Mesothelial cell of epicardium (in vitro differentiated cells): ENCODE measurements around the gene HEBP2. TPM values are rescaled to one million over a fixed set of nuclear protein-coding genes. Genes with fewer than 3 reads are reported as not detected.

Experiments
- DNase-seq, 2 experiments: peaks; one replicate each; pipeline ENCODE4 v3.0.0; 2021; ENCODE audit warnings: low spot score in 2 of 2; ENCODE audit not compliant: unreplicated experiment in 2 of 2
- H3K27ac Mint-ChIP-seq: 2 replicates; pipeline ENCODE4 v1.8.0; 2021; ENCODE audit warnings: mixed read lengths
- H3K27me3 Mint-ChIP-seq: 2 replicates; pipeline ENCODE4 v1.8.0; 2021; ENCODE audit warnings: low read depth, mixed read lengths
- H3K36me3 Mint-ChIP-seq: 2 replicates; pipeline ENCODE4 v1.8.0; 2021; ENCODE audit warnings: mixed read lengths
- H3K4me1 Mint-ChIP-seq: 2 replicates; pipeline ENCODE4 v1.8.0; 2021; ENCODE audit warnings: mixed read lengths
- H3K4me3 Mint-ChIP-seq: 2 replicates; pipeline ENCODE4 v1.8.0; 2021; ENCODE audit warnings: mild to moderate bottlenecking, moderate library complexity, mixed read lengths
- H3K9me3 Mint-ChIP-seq: 2 replicates; pipeline ENCODE4 v1.8.0; 2021; ENCODE audit warnings: mixed read lengths
- total RNA-seq: library from RNA; stranded (reverse); gene quantifications from 3 replicates; pipeline ENCODE4 v1.2.1, GENCODE V29; 2021
- TF ChIP-seq, protein P1 (sequence below): fragments of 200-600 bp; sonication (generic); IDR thresholded peaks from one replicate; pipeline ENCODE4 v1.5.0; 2021; ENCODE audit warnings: antibody characterized with exemption; ENCODE audit not compliant: unreplicated experiment

HEBP2 gene
- total RNA-seq, 1 donor from 2014 or later = 53.7 TPM

DNA sequence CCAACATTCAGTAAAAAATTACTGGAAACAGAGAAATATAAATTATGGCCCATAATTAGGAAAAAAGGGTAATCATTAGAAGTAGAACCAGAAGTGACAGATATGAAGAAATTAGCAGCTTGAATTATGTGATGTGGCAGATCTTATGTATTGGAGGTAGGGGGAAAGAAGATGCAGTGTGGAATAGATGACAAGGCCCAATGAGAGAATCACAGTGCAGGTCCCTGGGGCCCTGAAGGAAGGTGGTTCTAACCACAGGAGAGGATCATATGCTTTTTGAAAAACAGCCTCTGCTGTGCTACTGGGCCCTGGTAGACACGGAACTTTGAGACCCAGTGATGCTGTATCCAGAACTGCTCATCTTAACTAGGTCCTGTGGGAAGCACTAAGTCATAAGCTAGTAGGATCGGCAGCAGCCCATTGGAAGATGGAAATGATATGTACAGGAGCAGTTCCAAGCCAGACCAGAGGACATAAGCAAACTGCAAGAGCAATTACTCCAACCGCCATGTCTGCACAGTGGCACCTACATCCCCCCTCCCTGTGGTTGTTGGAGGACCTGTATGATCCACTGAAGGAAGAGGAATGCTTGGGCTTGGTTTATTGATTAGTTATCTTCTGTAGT, 14.2 kb downstream of the HEBP2 start:
- no peaks in the 10 kb centered on the region for H3K4me1 Mint-ChIP-seq
- no peak for DNase-seq
- H3K27ac Mint-ChIP-seq = no peak overlapping the region
- peaks cover 60% of the 10 kb centered on the region for H3K36me3 Mint-ChIP-seq
- TF ChIP-seq, protein P1, sequence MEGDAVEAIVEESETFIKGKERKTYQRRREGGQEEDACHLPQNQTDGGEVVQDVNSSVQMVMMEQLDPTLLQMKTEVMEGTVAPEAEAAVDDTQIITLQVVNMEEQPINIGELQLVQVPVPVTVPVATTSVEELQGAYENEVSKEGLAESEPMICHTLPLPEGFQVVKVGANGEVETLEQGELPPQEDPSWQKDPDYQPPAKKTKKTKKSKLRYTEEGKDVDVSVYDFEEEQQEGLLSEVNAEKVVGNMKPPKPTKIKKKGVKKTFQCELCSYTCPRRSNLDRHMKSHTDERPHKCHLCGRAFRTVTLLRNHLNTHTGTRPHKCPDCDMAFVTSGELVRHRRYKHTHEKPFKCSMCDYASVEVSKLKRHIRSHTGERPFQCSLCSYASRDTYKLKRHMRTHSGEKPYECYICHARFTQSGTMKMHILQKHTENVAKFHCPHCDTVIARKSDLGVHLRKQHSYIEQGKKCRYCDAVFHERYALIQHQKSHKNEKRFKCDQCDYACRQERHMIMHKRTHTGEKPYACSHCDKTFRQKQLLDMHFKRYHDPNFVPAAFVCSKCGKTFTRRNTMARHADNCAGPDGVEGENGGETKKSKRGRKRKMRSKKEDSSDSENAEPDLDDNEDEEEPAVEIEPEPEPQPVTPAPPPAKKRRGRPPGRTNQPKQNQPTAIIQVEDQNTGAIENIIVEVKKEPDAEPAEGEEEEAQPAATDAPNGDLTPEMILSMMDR = no peak
- H3K27me3 Mint-ChIP-seq = no peaks in the 10 kb centered on the region
- peaks cover 16% of the 10 kb centered on the region for H3K9me3 Mint-ChIP-seq
- no peak overlapping the region for H3K4me3 Mint-ChIP-seq

DNA sequence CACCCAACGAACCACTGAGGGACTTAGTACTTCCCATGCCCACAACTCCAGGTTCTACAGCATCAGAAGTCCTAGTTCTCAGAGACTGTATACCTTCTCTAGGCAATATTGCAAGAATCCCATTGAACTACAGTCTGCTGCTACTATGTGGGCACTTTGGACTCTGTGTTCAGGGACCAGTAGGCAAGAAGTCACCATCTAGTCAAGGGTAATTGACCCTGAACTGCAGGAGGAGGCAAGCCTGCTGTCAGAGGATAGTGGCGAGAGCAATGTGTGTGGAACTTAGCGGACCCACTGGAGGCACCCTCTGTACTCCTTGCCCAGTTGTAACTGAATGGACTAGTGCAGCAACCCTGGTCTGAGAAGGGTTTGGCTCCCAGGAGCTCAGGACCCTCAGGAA, 15.7 kb downstream of the HEBP2 start:
- no peaks in the 10 kb centered on the region for H3K27me3 Mint-ChIP-seq
- TF ChIP-seq, protein P1 = no peak
- H3K27ac Mint-ChIP-seq = no peak overlapping the region
- H3K4me3 Mint-ChIP-seq = no peak overlapping the region
- no peaks in the 10 kb centered on the region for H3K4me1 Mint-ChIP-seq
- peaks cover 16% of the 10 kb centered on the region for H3K9me3 Mint-ChIP-seq
- peaks cover 55% of the 10 kb centered on the region for H3K36me3 Mint-ChIP-seq
- DNase-seq = no peak

DNA sequence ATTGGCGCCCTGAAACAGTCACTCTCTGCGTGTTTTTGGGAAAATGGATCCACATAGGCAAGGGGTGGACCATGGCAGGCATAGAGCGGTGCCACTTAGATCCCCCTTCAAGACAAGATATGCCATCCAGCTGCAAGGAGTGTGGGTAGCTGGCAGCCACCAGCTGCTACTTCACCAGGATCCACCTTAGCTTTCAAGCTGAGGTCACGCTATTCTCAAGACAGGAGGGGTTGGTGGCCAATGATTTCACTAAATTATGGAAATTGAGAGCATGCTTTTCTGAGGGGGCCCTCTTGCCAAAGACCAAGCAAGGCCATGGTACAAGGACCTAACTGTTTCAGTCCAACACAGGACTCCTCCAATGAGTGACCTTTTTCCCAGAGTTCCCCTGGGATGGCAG, 16.3 kb downstream of the HEBP2 start:
- DNase-seq = no peak
- TF ChIP-seq, protein P1 = no peak
- Mint-ChIP-seq H3K4me1 (no peaks in the 10 kb centered on the region), H3K9me3 (peaks cover 16% of the 10 kb centered on the region), H3K27ac (no peak overlapping the region), H3K4me3 (no peak overlapping the region), H3K36me3 (peaks cover 56% of the 10 kb centered on the region), H3K27me3 (no peaks in the 10 kb centered on the region)

DNA sequence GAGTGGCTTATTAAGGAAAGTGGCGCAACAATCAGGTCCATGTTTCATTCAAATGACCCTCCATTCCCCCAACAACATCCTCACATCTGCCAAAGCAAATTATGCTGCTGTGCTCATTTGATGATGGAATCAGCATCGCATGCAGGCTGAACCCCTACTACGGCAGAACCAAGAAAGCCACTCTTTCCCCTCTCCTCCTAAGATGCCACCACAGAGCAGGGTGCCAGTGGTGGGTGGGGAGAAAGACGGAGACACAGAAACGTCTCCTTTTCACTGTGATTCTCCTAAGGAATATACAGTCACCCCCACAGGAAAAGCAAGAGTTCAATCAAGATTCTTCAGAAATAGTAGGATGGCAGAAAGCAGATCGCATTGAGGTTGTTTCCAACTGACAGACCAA, 17.1 kb downstream of the HEBP2 start:
- no peaks in the 10 kb centered on the region for H3K4me1 Mint-ChIP-seq
- H3K9me3 Mint-ChIP-seq = peaks cover 16% of the 10 kb centered on the region
- H3K4me3 Mint-ChIP-seq = no peak overlapping the region
- DNase-seq = no peak
- H3K27me3 Mint-ChIP-seq = no peaks in the 10 kb centered on the region
- TF ChIP-seq, protein P1 = no peak
- H3K27ac Mint-ChIP-seq = no peak overlapping the region
- H3K36me3 Mint-ChIP-seq = peaks cover 59% of the 10 kb centered on the region

DNA sequence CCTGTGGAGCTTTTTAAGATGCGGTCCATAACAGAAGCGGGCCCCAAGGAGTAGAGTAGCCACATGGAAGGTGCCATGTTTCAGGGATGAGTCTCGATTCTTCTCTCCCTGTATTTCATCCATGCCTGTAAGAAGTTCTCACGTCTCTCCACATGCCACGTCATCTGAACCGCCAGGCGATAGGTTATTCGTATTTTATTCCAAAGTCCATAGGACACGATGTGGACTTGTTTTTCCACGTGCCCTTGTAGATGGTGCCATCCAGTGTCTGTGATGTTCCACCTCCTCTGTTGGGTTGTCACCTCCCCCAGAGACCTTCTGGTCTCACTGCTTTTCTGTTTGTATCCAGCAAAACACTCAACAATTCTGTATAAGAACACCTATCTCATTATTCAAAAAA, 17.6 kb downstream of the HEBP2 start:
- H3K4me3 Mint-ChIP-seq = no peak overlapping the region
- H3K27ac Mint-ChIP-seq = no peak overlapping the region
- peaks cover 16% of the 10 kb centered on the region for H3K9me3 Mint-ChIP-seq
- peaks cover 59% of the 10 kb centered on the region for H3K36me3 Mint-ChIP-seq
- no peaks in the 10 kb centered on the region for H3K27me3 Mint-ChIP-seq
- TF ChIP-seq, protein P1 = no peak
- no peak for DNase-seq
- no peaks in the 10 kb centered on the region for H3K4me1 Mint-ChIP-seq

DNA sequence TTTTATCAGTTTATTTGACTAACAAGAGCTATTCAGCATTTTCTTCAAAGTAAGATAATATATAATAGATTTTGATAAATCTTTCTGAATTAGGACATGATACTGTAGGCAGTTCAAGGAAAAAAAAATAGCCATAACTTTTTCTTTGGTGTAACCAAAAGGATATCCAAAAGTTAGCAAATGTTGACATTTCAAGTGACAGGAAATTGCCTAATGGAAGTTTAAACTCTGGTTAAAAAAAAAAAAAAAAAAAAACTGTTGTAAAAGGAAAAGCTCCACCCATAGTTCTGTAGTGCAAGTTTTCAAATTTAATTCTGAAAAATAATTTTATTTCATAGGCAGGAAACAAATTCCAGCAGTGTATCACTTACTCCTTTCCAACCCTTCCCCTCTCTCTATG, 18.8 kb downstream of the HEBP2 start:
- no peaks in the 10 kb centered on the region for H3K27me3 Mint-ChIP-seq
- H3K27ac Mint-ChIP-seq = no peak overlapping the region
- no peaks in the 10 kb centered on the region for H3K4me1 Mint-ChIP-seq
- no peak for DNase-seq
- H3K9me3 Mint-ChIP-seq = peaks cover 16% of the 10 kb centered on the region
- peaks cover 52% of the 10 kb centered on the region for H3K36me3 Mint-ChIP-seq
- TF ChIP-seq, protein P1 = no peak
- no peak overlapping the region for H3K4me3 Mint-ChIP-seq
